Liver (tissue), 3 donors: ENCODE data around the gene C3orf20.

ENCODE experiments used
- ATF3 ChIP-seq: IDR thresholded peaks from 2 replicates; pipeline ENCODE4 v1.6.1; 2016; ENCODE audit warnings: antibody characterized with exemption
- CTCF ChIP-seq: fragments of 150-350 bp; IDR thresholded peaks from 2 replicates; pipeline ENCODE4 v1.5.1; 2017; ENCODE audit warnings: improper control_type of control experiment, low read depth, low read length; ENCODE audit not compliant: missing input control
- FOXA1 ChIP-seq: IDR thresholded peaks from 2 replicates; pipeline ENCODE4 v1.6.1; 2016; ENCODE audit warnings: antibody characterized with exemption
- GABPA ChIP-seq, 2 donors: IDR thresholded peaks in 1 of 2; conservative IDR thresholded peaks in 1 of 2; 2 replicates each; pipeline ENCODE4 v1.6.1; 2016; ENCODE audit warnings: antibody characterized with exemption in 2 of 2, mild to moderate bottlenecking in 1 of 2, moderate library complexity in 1 of 2
- HNF4A ChIP-seq, 2 donors: conservative IDR thresholded peaks; 2 replicates each; pipeline ENCODE4 v1.6.1; 2016; ENCODE audit warnings: antibody characterized with exemption in 2 of 2, mild to moderate bottlenecking in 2 of 2
- HNF4G ChIP-seq: IDR thresholded peaks from 2 replicates; pipeline ENCODE4 v1.6.1; 2016; ENCODE audit warnings: antibody characterized with exemption
- SP1 ChIP-seq: IDR thresholded peaks from 2 replicates; pipeline ENCODE4 v1.6.1; 2018; ENCODE audit warnings: antibody characterized with exemption, mild to moderate bottlenecking
- TAF1 ChIP-seq: conservative IDR thresholded peaks from 2 replicates; pipeline ENCODE4 v1.6.1; 2016; ENCODE audit warnings: antibody characterized with exemption, mild to moderate bottlenecking
- YY1 ChIP-seq: IDR thresholded peaks from 2 replicates; pipeline ENCODE4 v1.6.1; 2016; ENCODE audit warnings: antibody characterized with exemption, mild to moderate bottlenecking
- TF ChIP-seq, protein P1 (sequence below): IDR thresholded peaks from 2 replicates; pipeline ENCODE4 v1.6.1; 2016; ENCODE audit warnings: antibody characterized with exemption
- TF ChIP-seq, protein P2 (sequence below): IDR thresholded peaks from 2 replicates; pipeline ENCODE4 v1.6.1; 2016; ENCODE audit warnings: antibody characterized with exemption, mild to moderate bottlenecking
- donor health status: healthy.
- donor health status: healthy.

GRCh38 chr3:14703791-14704190 is 28.9 kb downstream of the C3orf20 start:
- TF ChIP-seq CTCF (no peak), FOXA1 (no peak), HNF4G (no peak), YY1 (no peak), GABPA (IDR thresholded peaks at IDR 0.05 in 1 of 2, conservative IDR thresholded peaks at IDR 0.05 in 1 of 2) (no peak), ATF3 (no peak), SP1 (no peak), TAF1 (no peak), HNF4A (conservative IDR thresholded peaks at IDR 0.05) (no peak)
- TF ChIP-seq, protein P1, sequence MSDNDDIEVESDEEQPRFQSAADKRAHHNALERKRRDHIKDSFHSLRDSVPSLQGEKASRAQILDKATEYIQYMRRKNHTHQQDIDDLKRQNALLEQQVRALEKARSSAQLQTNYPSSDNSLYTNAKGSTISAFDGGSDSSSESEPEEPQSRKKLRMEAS = no peak
- TF ChIP-seq, protein P2, sequence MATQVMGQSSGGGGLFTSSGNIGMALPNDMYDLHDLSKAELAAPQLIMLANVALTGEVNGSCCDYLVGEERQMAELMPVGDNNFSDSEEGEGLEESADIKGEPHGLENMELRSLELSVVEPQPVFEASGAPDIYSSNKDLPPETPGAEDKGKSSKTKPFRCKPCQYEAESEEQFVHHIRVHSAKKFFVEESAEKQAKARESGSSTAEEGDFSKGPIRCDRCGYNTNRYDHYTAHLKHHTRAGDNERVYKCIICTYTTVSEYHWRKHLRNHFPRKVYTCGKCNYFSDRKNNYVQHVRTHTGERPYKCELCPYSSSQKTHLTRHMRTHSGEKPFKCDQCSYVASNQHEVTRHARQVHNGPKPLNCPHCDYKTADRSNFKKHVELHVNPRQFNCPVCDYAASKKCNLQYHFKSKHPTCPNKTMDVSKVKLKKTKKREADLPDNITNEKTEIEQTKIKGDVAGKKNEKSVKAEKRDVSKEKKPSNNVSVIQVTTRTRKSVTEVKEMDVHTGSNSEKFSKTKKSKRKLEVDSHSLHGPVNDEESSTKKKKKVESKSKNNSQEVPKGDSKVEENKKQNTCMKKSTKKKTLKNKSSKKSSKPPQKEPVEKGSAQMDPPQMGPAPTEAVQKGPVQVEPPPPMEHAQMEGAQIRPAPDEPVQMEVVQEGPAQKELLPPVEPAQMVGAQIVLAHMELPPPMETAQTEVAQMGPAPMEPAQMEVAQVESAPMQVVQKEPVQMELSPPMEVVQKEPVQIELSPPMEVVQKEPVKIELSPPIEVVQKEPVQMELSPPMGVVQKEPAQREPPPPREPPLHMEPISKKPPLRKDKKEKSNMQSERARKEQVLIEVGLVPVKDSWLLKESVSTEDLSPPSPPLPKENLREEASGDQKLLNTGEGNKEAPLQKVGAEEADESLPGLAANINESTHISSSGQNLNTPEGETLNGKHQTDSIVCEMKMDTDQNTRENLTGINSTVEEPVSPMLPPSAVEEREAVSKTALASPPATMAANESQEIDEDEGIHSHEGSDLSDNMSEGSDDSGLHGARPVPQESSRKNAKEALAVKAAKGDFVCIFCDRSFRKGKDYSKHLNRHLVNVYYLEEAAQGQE = no peak
